ENCODE data around the gene NAB2.

DNA sequence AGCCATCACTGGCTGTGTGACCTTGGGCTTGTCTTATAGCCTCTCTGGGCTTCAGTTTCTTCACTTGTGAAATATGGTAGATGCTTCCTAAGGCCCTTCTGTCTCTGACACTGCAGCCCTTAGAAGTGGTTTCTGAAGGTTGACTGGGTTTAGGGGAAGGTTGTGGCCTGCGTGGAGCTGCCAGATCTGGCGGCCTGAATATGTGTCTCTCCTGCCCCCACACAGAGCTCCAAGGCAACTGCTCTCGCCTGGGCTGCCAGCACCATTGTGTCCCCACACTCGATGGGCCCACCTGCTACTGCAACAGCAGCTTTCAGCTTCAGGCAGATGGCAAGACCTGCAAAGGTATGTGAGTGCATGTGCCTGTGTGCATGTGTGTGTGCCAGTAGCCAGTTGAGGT lies 54.5 kb downstream of the NAB2 start:
- no peak for TF ChIP-seq SP1 (IDR thresholded peaks at IDR 0.05)
- TF ChIP-seq NFRKB (IDR thresholded peaks at IDR 0.05), result no peak
- TF ChIP-seq LEF1 (IDR thresholded peaks at IDR 0.05; ENCODE audit: borderline replicate concordance), result no peak
- TF ChIP-seq BHLHE40 (IDR thresholded peaks at IDR 0.05; ENCODE audit: borderline replicate concordance), result no peak
- no peak for TF ChIP-seq TARDBP (IDR thresholded peaks at IDR 0.05)
- TF ChIP-seq FOXM1 (IDR thresholded peaks at IDR 0.05; ENCODE audit: borderline replicate concordance), result no peak
- no peak for TF ChIP-seq L3MBTL2 (conservative IDR thresholded peaks at IDR 0.05)
- no peak for TF ChIP-seq FOXK2 (IDR thresholded peaks at IDR 0.05)
- no peak for TF ChIP-seq SUZ12 (IDR thresholded peaks at IDR 0.05)
- no peak for TF ChIP-seq ZNF384 (IDR thresholded peaks at IDR 0.05)
- no peak for TF ChIP-seq PKNOX1 (IDR thresholded peaks at IDR 0.05)
- TF ChIP-seq HDGF (IDR thresholded peaks at IDR 0.05; ENCODE audit: borderline replicate concordance), result no peak
- TF ChIP-seq FOXA1 (IDR thresholded peaks at IDR 0.05), result no peak
